SK-N-MC (cell line): Measurements from ENCODE around the gene PDK2.
"Not testable (repeated sequence)": the region's sequence is repeated elsewhere in the genome, so short reads cannot be mapped to it uniquely, and the experiment has no call there.

Source experiments
- DNase-seq: peaks from one replicate; pipeline ENCODE4 v3.0.0-alpha.2; 2011; ENCODE audit warnings: low read depth, low spot score
- H3K27ac ChIP-seq: fragments of 200-600 bp; sonication (generic); 2 replicates; pipeline ENCODE4 v1.5.1; 2016; ENCODE audit warnings: mixed run types
- H3K36me3 ChIP-seq: fragments of 200-600 bp; sonication (generic); 2 replicates; pipeline ENCODE4 v1.6.1; 2017; ENCODE audit warnings: antibody characterized with exemption, low read length, mixed read lengths; ENCODE audit not compliant: insufficient read depth
- H3K4me3 ChIP-seq: fragments of 200-600 bp; sonication (generic); 2 replicates; pipeline ENCODE4 v1.5.1; 2016
- H3K9ac ChIP-seq: fragments of 200-600 bp; sonication (generic); 2 replicates; pipeline ENCODE4 v1.8.0; 2017; ENCODE audit warnings: mixed run types, mixed read lengths; ENCODE audit not compliant: insufficient read length
- H3K9me3 ChIP-seq: fragments of 200-600 bp; sonication (generic); 2 replicates; pipeline ENCODE4 v1.6.1; 2017; ENCODE audit warnings: low read depth, mild to moderate bottlenecking, antibody characterized with exemption, low read length, moderate library complexity, mixed read lengths
- EZH2 ChIP-seq: fragments of 200-600 bp; sonication (generic); IDR thresholded peaks from one replicate; pipeline ENCODE4 v1.6.1; 2017; ENCODE audit warnings: antibody characterized with exemption
- FOXP2 ChIP-seq: optimal IDR thresholded peaks from 2 replicates; pipeline ENCODE3; 2011; ENCODE audit warnings: mild to moderate bottlenecking, moderate library complexity; ENCODE audit not compliant: insufficient read depth; ENCODE audit errors: extremely low read length, control extremely low read depth
- POLR2AphosphoS5 ChIP-seq: IDR thresholded peaks from 2 replicates; pipeline ENCODE4 v1.6.1; 2012; ENCODE audit warnings: mild to moderate bottlenecking, low read depth, low read length, borderline replicate concordance

The PDK2 gene

GRCh38 chr17:50056217-50056960 lies 38.8 kb upstream of the PDK2 start:
- H3K9me3 ChIP-seq = no peaks in the 10 kb centered on the region
- H3K4me3 ChIP-seq = peak overlapping the region; percentile 83
- DNase-seq = no peak
- no peaks in the 10 kb centered on the region for H3K36me3 ChIP-seq
- H3K27ac ChIP-seq = no peak overlapping the region
- H3K9ac ChIP-seq = no peak overlapping the region
- no peak for TF ChIP-seq FOXP2
- TF ChIP-seq EZH2 = peak; percentile 53

- DNase-seq = no peak
- TF ChIP-seq EZH2 = no peak
- TF ChIP-seq FOXP2 = no peak
- Histone ChIP-seq H3K9me3 (no peaks in the 10 kb centered on the region), H3K27ac (no peak overlapping the region), H3K9ac (no peak overlapping the region), H3K4me3 (no peak overlapping the region), H3K36me3 (no peaks in the 10 kb centered on the region)
These were observed 38.2 kb upstream of the PDK2 start for GRCh38 chr17:50056961-50057330.

DNA sequence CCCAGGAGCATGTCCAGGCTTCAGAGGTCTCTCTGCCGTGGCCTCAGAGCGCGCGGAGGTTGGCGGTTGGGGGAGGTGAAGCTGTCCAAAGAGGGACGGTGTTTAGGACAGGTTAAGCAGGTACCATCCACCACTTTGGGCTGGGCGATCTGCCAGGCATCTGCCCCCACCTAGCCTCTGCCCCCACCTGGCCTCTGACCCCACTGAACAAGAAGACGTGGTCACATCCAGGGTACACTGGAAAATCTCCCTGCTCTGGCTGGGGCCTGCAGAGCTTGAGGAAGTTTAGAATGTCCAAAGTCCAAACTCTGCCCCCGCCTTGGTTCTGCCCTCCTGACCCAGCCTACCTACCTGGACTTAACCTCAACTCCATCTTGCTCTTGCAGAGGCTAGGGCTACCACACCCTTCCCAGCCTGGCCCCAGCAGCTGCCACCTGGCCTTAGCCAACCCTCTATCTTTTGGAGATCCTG lies 37.6 kb upstream of the PDK2 start:
- Histone ChIP-seq H3K4me3 (no peak overlapping the region), H3K9ac (no peak overlapping the region), H3K9me3 (no peaks in the 10 kb centered on the region), H3K27ac (no peak overlapping the region), H3K36me3 (no peaks in the 10 kb centered on the region)
- DNase-seq = no peak
- TF ChIP-seq POLR2AphosphoS5 (no peak), FOXP2 (no peak), EZH2 (no peak)

- Histone ChIP-seq H3K36me3 (no peaks in the 10 kb centered on the region), H3K27ac (no peak overlapping the region), H3K9ac (no peak overlapping the region), H3K9me3 (no peaks in the 10 kb centered on the region), H3K4me3 (no peak overlapping the region)
- TF ChIP-seq POLR2AphosphoS5 (no peak), EZH2 (no peak), FOXP2 (no peak)
- no peak for DNase-seq
These were observed 36.7 kb upstream of the PDK2 start for GRCh38 chr17:50058296-50058953.

DNA sequence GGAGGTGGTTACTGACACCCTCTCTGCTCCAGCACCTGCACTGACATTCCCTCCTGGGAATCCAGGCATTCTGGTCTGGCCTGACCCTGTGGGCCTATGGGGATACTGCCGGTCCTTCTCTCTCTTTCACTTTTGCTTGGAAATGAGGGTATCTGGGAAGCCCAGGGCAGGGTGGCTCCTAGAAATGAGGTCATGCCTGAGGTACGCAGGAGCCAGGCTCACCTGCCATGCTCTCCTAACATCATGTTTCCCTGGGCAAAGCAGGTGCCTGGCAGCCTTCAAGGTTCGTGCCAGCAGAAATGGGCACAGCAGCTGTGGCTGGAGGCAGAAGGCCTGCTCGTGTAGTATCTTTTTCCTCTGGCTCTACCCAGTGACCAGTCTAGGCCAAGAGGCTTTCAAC lies 35.9 kb upstream of the PDK2 start:
- Histone ChIP-seq H3K4me3 (no peak overlapping the region), H3K27ac (no peak overlapping the region), H3K36me3 (no peaks in the 10 kb centered on the region), H3K9me3 (no peaks in the 10 kb centered on the region), H3K9ac (no peak overlapping the region)
- TF ChIP-seq POLR2AphosphoS5 (no peak), EZH2 (no peak), FOXP2 (no peak)
- DNase-seq = no peak

DNA sequence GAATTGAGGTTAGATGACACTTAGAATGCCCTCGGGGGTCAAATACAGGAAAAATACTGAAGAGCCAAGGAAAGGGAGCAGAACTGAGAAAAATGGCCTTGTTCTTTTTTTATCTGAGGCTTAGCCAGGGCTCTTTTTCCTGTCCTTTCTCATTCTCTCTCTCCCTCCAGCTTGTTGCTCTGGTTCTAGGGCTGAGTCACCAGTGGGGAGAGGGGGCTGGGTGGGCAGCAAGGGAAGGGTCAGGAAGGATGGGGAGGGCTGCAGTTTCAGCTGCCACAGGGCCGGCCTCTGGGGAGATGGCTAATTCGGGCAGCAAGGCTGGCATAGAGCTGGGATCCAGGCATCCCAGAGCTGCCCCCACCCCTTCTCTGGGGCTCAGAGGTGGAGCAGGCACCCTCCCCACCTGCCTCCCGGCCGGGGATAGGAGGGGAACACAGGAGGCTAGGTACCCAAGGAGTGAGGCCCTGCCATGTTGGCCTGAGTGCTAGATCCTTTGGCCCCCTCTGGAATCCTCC lies 35.3 kb upstream of the PDK2 start:
- TF ChIP-seq POLR2AphosphoS5 (no peak), FOXP2 (no peak), EZH2 (no peak)
- Histone ChIP-seq H3K4me3 (no peak overlapping the region), H3K36me3 (no peaks in the 10 kb centered on the region), H3K27ac (no peak overlapping the region), H3K9me3 (no peaks in the 10 kb centered on the region), H3K9ac (no peak overlapping the region)
- no peak for DNase-seq

DNA sequence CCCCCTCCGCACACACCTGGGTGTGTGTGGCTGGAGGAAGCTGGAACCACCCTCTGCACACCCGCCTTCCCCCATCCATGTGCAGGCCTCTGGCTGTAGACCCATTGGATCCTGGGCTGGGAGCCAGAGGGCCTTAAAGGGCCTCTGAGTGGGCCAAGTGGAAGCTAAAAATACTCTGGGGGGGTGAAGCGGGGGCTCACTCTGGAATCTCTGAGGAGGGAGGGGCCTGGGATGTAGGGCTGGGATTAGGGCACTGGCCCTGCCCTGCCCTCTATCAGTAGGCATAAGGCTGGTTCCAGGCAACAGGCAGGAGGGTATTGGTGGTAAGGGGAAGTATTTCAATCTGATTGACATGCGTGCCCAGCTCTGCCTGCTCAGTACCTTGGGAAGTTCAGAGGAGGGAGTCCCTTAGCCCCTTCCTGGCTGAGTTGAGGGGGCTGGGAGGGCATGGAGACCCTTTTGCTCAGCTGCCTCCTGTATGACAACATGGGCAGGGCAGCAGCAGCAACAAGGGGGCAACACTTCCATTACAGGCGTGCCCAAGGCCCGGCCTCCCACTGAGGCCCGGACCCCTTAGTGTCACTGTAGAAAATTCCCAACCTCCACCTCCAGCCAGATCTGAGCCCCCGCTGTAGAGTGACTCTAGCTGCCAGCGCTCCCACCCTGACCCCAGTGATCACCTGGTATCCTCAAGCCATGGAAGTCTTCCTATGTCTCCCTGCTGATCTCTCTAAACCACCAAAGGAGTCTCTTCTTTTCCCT lies 34.0 kb upstream of the PDK2 start:
- H3K4me3 ChIP-seq = no peak overlapping the region
- H3K9ac ChIP-seq = no peak overlapping the region
- no peak for TF ChIP-seq EZH2
- TF ChIP-seq POLR2AphosphoS5 = no peak
- no peak for TF ChIP-seq FOXP2
- no peak for DNase-seq
- H3K36me3 ChIP-seq = no peaks in the 10 kb centered on the region
- no peaks in the 10 kb centered on the region for H3K9me3 ChIP-seq
- H3K27ac ChIP-seq = no peak overlapping the region

GRCh38 chr17:50061713-50062045 lies 33.5 kb upstream of the PDK2 start:
- not testable (repeated sequence) for H3K36me3 ChIP-seq, DNase-seq, H3K9me3 ChIP-seq, H3K4me3 ChIP-seq, H3K9ac ChIP-seq, H3K27ac ChIP-seq
